Mesenchymal stem cell (in vitro differentiated cells and primary cell): ENCODE results near the gene ZNF865.

ENCODE experiments used
- DNase-seq: peaks from one replicate; pipeline ENCODE4 v3.0.0-alpha.2; 2013
- H2AFZ ChIP-seq: one replicate; pipeline ENCODE4 v1.6.1; 2013; ENCODE audit warnings: low read depth, mild to moderate bottlenecking, control low read depth, inconsistent platforms, low read length, moderate library complexity
- H2AK5ac ChIP-seq: 2 replicates; pipeline ENCODE4 v1.6.1; 2013; ENCODE audit warnings: low read length, moderate library complexity, mild to moderate bottlenecking, inconsistent platforms; ENCODE audit not compliant: severe bottlenecking
- H2BK120ac ChIP-seq: one replicate; pipeline ENCODE4 v1.6.1; 2013; ENCODE audit warnings: low read depth, mild to moderate bottlenecking, inconsistent platforms, low read length, moderate library complexity
- H2BK12ac ChIP-seq, 2 experiments: one replicate each; pipeline ENCODE4 v1.6.1; 2013; ENCODE audit warnings: inconsistent platforms in 2 of 2, low read length in 2 of 2, mild to moderate bottlenecking in 2 of 2, moderate library complexity in 2 of 2, control low read depth in 1 of 2
- H2BK15ac ChIP-seq: one replicate; pipeline ENCODE4 v1.6.1; 2013; ENCODE audit warnings: mild to moderate bottlenecking, low read depth, inconsistent platforms; ENCODE audit not compliant: poor library complexity, severe bottlenecking
- H2BK5ac ChIP-seq: 2 replicates; pipeline ENCODE4 v1.6.1; 2013; ENCODE audit warnings: low read depth, mild to moderate bottlenecking, low read length, control low read depth, inconsistent platforms; ENCODE audit not compliant: poor library complexity, severe bottlenecking
- H3K14ac ChIP-seq, 2 experiments: one replicate each; pipeline ENCODE4 v1.6.1; 2013; ENCODE audit warnings: inconsistent platforms in 2 of 2, low read length in 2 of 2, control low read depth in 1 of 2, mild to moderate bottlenecking in 1 of 2, moderate library complexity in 1 of 2
- H3K18ac ChIP-seq, 2 experiments: one replicate each; pipeline ENCODE4 v1.6.1; 2013; ENCODE audit warnings: inconsistent platforms in 2 of 2, low read length in 2 of 2, control low read depth in 1 of 2, low read depth in 1 of 2, mild to moderate bottlenecking in 1 of 2
- H3K23ac ChIP-seq, 2 experiments: one replicate each; pipeline ENCODE4 v1.6.1; 2013; ENCODE audit warnings: inconsistent platforms in 2 of 2, low read length in 2 of 2, mild to moderate bottlenecking in 2 of 2, moderate library complexity in 2 of 2, control low read depth in 1 of 2
- H3K27ac ChIP-seq: 2 replicates; pipeline ENCODE4 v1.5.1; 2013; ENCODE audit warnings: mild to moderate bottlenecking, moderate library complexity, low read length, control low read depth, inconsistent platforms; ENCODE audit not compliant: poor library complexity, severe bottlenecking
- H3K27me3 ChIP-seq, 2 experiments: 2 replicates each; pipeline versions ENCODE4 v1.6.1 to v1.7.0; 2013; ENCODE audit warnings: low read length in 2 of 2, mild to moderate bottlenecking in 2 of 2, moderate library complexity in 2 of 2, control low read depth in 1 of 2, inconsistent platforms in 1 of 2; ENCODE audit not compliant: control insufficient read depth in 1 of 2, insufficient read depth in 1 of 2
- H3K36me3 ChIP-seq, 2 experiments: 2 replicates each; pipeline versions ENCODE4 v1.6.1 to v1.7.0; 2013; ENCODE audit warnings: low read length in 2 of 2, control low read depth in 1 of 2, inconsistent platforms in 1 of 2, low read depth in 1 of 2, mild to moderate bottlenecking in 1 of 2; ENCODE audit not compliant: insufficient read depth in 2 of 2, control insufficient read depth in 1 of 2
- H3K4ac ChIP-seq, 2 experiments: one replicate each; pipeline ENCODE4 v1.6.1; 2013; ENCODE audit warnings: inconsistent platforms in 2 of 2, low read length in 2 of 2, mild to moderate bottlenecking in 2 of 2, moderate library complexity in 2 of 2, control low read depth in 1 of 2, low read depth in 1 of 2
- H3K4me1 ChIP-seq: 2 replicates; pipeline ENCODE4 v1.6.1; 2013; ENCODE audit warnings: low read depth, low read length, control low read depth; ENCODE audit not compliant: control insufficient read depth, insufficient read depth
- H3K4me2 ChIP-seq: 2 replicates; pipeline ENCODE4 v1.6.1; 2013; ENCODE audit warnings: low read length, mild to moderate bottlenecking, inconsistent platforms; ENCODE audit not compliant: poor library complexity, severe bottlenecking
- H3K4me3 ChIP-seq, 2 experiments: 2 replicates each; pipeline versions ENCODE4 v1.5.1 to v1.7.0; 2013; ENCODE audit warnings: low read length in 2 of 2, mild to moderate bottlenecking in 2 of 2, control low read depth in 1 of 2, low read depth in 1 of 2; ENCODE audit not compliant: insufficient read depth in 1 of 2
- H3K79me1 ChIP-seq: replicated peaks from 2 replicates; pipeline ENCODE4 v1.6.1; 2013; ENCODE audit warnings: mild to moderate bottlenecking, control low read depth, low read length, inconsistent platforms; ENCODE audit not compliant: poor library complexity, severe bottlenecking
- H3K9ac ChIP-seq: 2 replicates; pipeline ENCODE4 v1.7.0; 2013; ENCODE audit warnings: mild to moderate bottlenecking, low read length, moderate library complexity
- H3K9me3 ChIP-seq: 2 replicates; pipeline ENCODE4 v1.7.0; 2013; ENCODE audit warnings: mild to moderate bottlenecking, low read length; ENCODE audit not compliant: control insufficient read depth
- H4K8ac ChIP-seq: one replicate; pipeline ENCODE4 v1.6.1; 2013; ENCODE audit warnings: inconsistent platforms, mild to moderate bottlenecking, low read length, moderate library complexity
- H4K91ac ChIP-seq: one replicate; pipeline ENCODE4 v1.6.1; 2013; ENCODE audit warnings: mild to moderate bottlenecking, low read length, inconsistent platforms
- WGBS: methylation state at CpG from one replicate; pipeline ENCODE4 v1.1.7; 2013; ENCODE audit warnings: mixed read lengths; 5-methylcytosine and 5-hydroxymethylcytosine counted together

The ZNF865 gene

DNA sequence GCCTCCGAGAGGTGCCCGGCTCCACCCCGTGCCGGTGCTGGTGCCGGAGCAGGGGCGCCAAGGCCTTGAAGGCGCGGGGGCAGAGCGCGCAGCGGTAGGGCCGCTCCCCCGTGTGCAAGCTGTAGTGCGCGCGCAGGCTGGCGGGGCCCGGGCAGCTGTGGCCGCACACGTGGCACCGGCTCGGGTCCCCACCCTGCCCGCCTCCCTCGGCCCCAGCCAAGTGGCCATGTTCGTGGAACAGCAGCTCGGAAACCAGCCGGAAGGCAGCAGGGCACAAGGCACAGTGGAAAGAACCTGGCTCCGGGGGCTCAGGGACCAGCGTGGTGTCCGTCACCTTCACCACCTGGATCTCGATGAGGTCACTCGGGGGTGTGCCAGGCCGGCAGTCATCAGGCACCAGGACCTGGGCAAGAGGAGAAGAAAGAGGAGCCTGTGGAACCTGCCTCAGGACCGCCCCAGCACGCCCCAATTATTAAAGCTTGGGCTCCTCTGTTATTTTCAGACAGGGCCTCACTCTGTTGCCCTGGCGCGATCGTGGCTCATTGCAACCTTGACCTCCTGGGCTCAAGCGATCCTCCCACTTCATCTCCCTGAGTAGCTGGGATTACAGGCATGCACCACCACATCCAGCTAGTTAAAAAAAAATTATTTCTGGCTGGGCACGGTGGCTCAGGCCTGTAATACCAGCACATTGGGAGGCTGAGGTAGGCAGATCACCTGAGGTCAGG, 17.0 kb downstream of the ZNF865 start:
- Histone ChIP-seq H2BK15ac (no peak overlapping the region), H3K4me3 (no peak overlapping the region), H4K8ac (no peak overlapping the region), H3K36me3 (peaks cover 12 to 32% of the 10 kb centered on the region in 2 experiments), H2AK5ac (no peak overlapping the region), H3K27ac (no peak overlapping the region), H3K4me1 (peaks cover 7% of the 10 kb centered on the region), H3K4me2 (no peak overlapping the region), H3K9ac (no peak overlapping the region), H2BK120ac (no peak overlapping the region), H3K9me3 (no peaks in the 10 kb centered on the region), H3K27me3 (no peaks in the 10 kb centered on the region), H3K18ac (no peak overlapping the region), H2BK12ac (no peak overlapping the region), H3K4ac (no peak overlapping the region), H3K23ac (no peak overlapping the region), H2BK5ac (no peak overlapping the region), H3K79me1 (peaks cover 20% of the 10 kb centered on the region), H3K14ac (no peak overlapping the region), H2AFZ (no peak overlapping the region), H4K91ac (no peak overlapping the region)
- no peak for DNase-seq
- 96% methylated on average over 40 of the region's 40 CpGs for WGBS

DNA sequence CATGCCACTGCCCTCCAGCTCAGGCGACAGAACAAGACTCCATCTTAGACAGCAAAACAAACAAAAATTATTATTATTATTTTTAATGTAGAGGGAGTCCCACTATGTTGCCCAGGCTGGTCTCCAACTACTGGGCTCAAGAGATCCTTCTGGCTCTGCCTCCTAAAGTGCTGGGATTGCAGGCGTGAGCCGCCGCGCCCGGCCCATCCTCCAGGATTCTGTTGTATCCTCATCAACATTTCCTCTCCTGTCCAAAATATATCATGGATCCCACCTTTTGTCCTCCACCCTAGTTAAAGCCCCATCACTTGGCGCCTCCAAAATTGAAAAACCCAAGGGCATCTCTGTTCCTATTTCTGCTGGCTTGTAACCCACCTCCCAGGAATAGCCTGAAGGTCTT, 17.7 kb downstream of the ZNF865 start:
- H2BK5ac ChIP-seq, result no peak overlapping the region
- H2BK15ac ChIP-seq, result no peak overlapping the region
- no peak overlapping the region for H3K14ac ChIP-seq
- H3K9me3 ChIP-seq, result no peaks in the 10 kb centered on the region
- no peak overlapping the region for H3K4ac ChIP-seq
- H2BK12ac ChIP-seq, result no peak overlapping the region
- peaks cover 7% of the 10 kb centered on the region for H3K4me1 ChIP-seq
- no peak overlapping the region for H3K4me2 ChIP-seq
- no peak overlapping the region for H3K23ac ChIP-seq
- 96% methylated on average over 6 of the region's 7 CpGs for WGBS
- no peak overlapping the region for H2BK120ac ChIP-seq
- peaks cover 8 to 27% of the 10 kb centered on the region in 2 experiments for H3K36me3 ChIP-seq
- no peak overlapping the region for H4K91ac ChIP-seq
- no peak overlapping the region for H3K27ac ChIP-seq
- H3K18ac ChIP-seq, result no peak overlapping the region
- no peaks in the 10 kb centered on the region for H3K27me3 ChIP-seq
- no peak for DNase-seq
- no peak overlapping the region for H3K9ac ChIP-seq
- H3K4me3 ChIP-seq, result no peak overlapping the region
- H4K8ac ChIP-seq, result no peak overlapping the region
- no peak overlapping the region for H2AK5ac ChIP-seq
- no peak overlapping the region for H2AFZ ChIP-seq
- peaks cover 20% of the 10 kb centered on the region for H3K79me1 ChIP-seq

DNA sequence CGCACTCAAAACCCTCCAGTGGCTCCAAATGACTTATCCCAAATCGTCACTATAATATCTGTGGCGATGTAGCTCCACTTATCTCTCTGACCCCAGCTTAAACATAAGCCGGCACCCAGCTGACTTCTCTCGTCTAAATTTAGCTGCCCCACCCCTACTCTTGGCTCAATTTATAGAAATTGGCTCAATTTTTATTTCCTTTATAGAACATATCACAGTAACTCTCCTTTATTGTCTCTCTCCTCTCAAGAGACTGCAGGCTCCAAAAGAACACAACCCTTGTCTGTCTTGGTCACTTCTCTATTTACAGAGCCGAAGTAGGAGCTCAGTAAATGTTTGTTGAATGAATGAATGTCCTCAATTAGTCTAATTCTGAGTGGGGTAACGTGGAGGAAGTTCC, 18.1 kb downstream of the ZNF865 start:
- H3K79me1 ChIP-seq, result peaks cover 18% of the 10 kb centered on the region
- no peaks in the 10 kb centered on the region for H3K27me3 ChIP-seq
- no peak overlapping the region for H3K9ac ChIP-seq

DNA sequence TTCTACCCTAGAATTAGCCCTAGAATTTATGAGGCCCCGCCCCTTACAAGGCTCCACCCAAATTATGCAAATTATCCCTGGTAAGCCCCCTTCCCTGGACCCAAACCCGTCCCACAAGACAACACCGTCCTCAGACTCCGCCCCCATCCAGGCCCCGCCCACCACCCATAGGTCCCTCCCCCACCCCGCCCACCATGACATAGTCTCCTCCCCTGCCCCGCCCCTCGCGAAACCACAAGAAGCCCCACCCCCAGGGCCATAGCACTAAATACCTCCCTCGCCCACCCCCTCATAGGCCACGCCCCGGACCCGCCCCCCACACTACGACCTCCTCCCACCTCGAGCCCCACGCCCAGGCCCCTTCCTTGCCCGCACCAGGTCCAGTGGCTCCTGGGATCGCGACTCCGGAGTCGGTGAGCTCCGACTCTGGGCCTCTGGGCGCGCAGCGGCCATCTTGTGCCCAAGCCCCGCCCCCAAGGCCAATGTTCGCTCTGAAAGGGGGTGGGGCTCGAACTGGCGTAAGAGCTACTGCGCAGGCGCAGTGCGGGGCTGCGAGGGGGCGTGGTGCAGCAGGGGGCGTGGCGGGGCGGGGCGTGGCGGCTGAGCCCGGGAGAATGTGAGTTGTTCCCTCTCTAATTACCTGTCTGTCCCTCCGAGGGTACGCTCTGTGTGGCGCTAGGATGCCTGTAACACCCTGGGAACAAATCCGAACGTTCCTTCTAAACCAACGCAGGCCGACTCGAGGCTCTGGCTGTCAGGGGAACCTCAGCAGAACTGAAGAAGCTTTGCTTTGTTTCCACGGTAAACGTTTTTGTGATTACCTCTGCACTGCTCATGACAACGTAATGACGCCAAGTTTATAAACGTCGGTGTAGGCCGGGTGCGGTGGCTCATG, 18.9 kb downstream of the ZNF865 start, which contains the start of gene ZNF784:
Gene ZNF784 (minus strand): TSS at position 458 of the 895 bp plus-strand sequence. CDS start 5 bp downstream, at position 453.
- peak within 1 kb of the TSS; percentile 96 for H2AFZ ChIP-seq
- H3K4me3 ChIP-seq, result peak within 1 kb of the TSS; percentile 83 to 91
- H3K36me3 ChIP-seq, result peaks cover 8 to 27% of the 10 kb centered on the region in 2 experiments
- H3K27me3 ChIP-seq, result no peaks in the 10 kb centered on the region
- no peak within 1 kb of the TSS for H2BK15ac ChIP-seq
- H2BK12ac ChIP-seq, result no peak within 1 kb of the TSS
- H3K18ac ChIP-seq, result peak within 1 kb of the TSS; percentile 78 to 97
- H3K4ac ChIP-seq, result peak within 1 kb of the TSS in 1 of 2 experiments; percentile 88
- H2AK5ac ChIP-seq, result peak within 1 kb of the TSS; percentile 43
- H3K4me1 ChIP-seq, result peaks cover 7% of the 10 kb centered on the region
- no peak within 1 kb of the TSS for H2BK5ac ChIP-seq
- no peak within 1 kb of the TSS for H3K23ac ChIP-seq
- H3K79me1 ChIP-seq, result peaks cover 17% of the 10 kb centered on the region
- peak within 1 kb of the TSS; percentile 91 for H3K27ac ChIP-seq
- peak within 1 kb of the TSS; percentile 89 for H3K9ac ChIP-seq
- no peaks in the 10 kb centered on the region for H3K9me3 ChIP-seq
- DNase-seq, result peak; percentile 90
- H4K91ac ChIP-seq, result peak within 1 kb of the TSS; percentile 96
- H3K4me2 ChIP-seq, result peak within 1 kb of the TSS; percentile 74
- peak within 1 kb of the TSS in 1 of 2 experiments; percentile 26 for H3K14ac ChIP-seq
- peak within 1 kb of the TSS; percentile 97 for H2BK120ac ChIP-seq
- 2% methylated on average over 53 of the region's 56 CpGs for WGBS
- H4K8ac ChIP-seq, result peak within 1 kb of the TSS; percentile 96

More for the DNA sequence above, 18.1 kb downstream of the ZNF865 start:
- no peak overlapping the region for H3K27ac ChIP-seq
- DNase-seq, result no peak
- H3K4me2 ChIP-seq, result no peak overlapping the region
- H3K9me3 ChIP-seq, result no peaks in the 10 kb centered on the region
- H2BK12ac ChIP-seq, result no peak overlapping the region
- no peak overlapping the region for H3K18ac ChIP-seq
- H2BK5ac ChIP-seq, result no peak overlapping the region
- H3K4me3 ChIP-seq, result peak overlapping the region in 1 of 2 experiments; percentile 39
- WGBS, result 92% methylated on average over 6 of the region's 7 CpGs
- no peak overlapping the region for H3K23ac ChIP-seq
- peaks cover 7% of the 10 kb centered on the region for H3K4me1 ChIP-seq
- no peak overlapping the region for H3K14ac ChIP-seq
- no peak overlapping the region for H2AFZ ChIP-seq
- H3K36me3 ChIP-seq, result peaks cover 8 to 27% of the 10 kb centered on the region in 2 experiments
- H2AK5ac ChIP-seq, result peak overlapping the region; percentile 43
- H4K91ac ChIP-seq, result no peak overlapping the region
- H3K4ac ChIP-seq, result no peak overlapping the region
- no peak overlapping the region for H2BK120ac ChIP-seq
- H4K8ac ChIP-seq, result no peak overlapping the region
- no peak overlapping the region for H2BK15ac ChIP-seq
